ENCODE measurements around the gene SYTL2.
"Not testable (repeated sequence)": the region's sequence is repeated elsewhere in the genome, so short reads cannot be mapped to it uniquely, and the experiment has no call there.

Gene SYTL2

GRCh38 chr11:85795712-85796487, 15.0 kb downstream of the SYTL2 start:
- no peak for DNase-seq

- no peak for DNase-seq
Measured at GRCh38 chr11:85791409-85791990, 19.4 kb downstream of the SYTL2 start.

- no peak for DNase-seq
Measured at GRCh38 chr11:85787809-85788760, 22.9 kb downstream of the SYTL2 start.

GRCh38 chr11:85787168-85787567, 23.8 kb downstream of the SYTL2 start:
- no peak for DNase-seq

GRCh38 chr11:85784480-85785265, 26.3 kb downstream of the SYTL2 start:
- DNase-seq = no peak

GRCh38 chr11:85783758-85784157, 27.2 kb downstream of the SYTL2 start:
- no peak for DNase-seq

- DNase-seq = not testable (repeated sequence)
Measured at GRCh38 chr11:85780780-85781517, 30.0 kb downstream of the SYTL2 start.

GRCh38 chr11:85779956-85780640, 30.8 kb downstream of the SYTL2 start:
- DNase-seq = no peak

GRCh38 chr11:85777603-85777972, 33.4 kb downstream of the SYTL2 start:
- not testable (repeated sequence) for DNase-seq

GRCh38 chr11:85776951-85777602, 33.9 kb downstream of the SYTL2 start:
- DNase-seq = no peak

GRCh38 chr11:85774256-85775101, 36.5 kb downstream of the SYTL2 start:
- no peak for DNase-seq

GRCh38 chr11:85772695-85773094, 38.2 kb downstream of the SYTL2 start:
- no peak for DNase-seq

GRCh38 chr11:85771568-85771967, 39.4 kb downstream of the SYTL2 start:
- no peak for DNase-seq

- no peak for DNase-seq
Measured at GRCh38 chr11:85769771-85770170, 41.2 kb downstream of the SYTL2 start.

GRCh38 chr11:85768473-85769146, 42.3 kb downstream of the SYTL2 start:
- no peak for DNase-seq

- DNase-seq = no peak
Measured at GRCh38 chr11:85767246-85767945, 43.5 kb downstream of the SYTL2 start.

- no peak for DNase-seq
Measured at GRCh38 chr11:85766721-85767161, 44.2 kb downstream of the SYTL2 start.

- DNase-seq = no peak
Measured at GRCh38 chr11:85764796-85765195, 46.1 kb downstream of the SYTL2 start.

Data from CD4-positive, alpha-beta T cell treated with Interferon gamma for 1 hour (primary cell).